ENCODE measurements around the gene ACOT9.

ACOT9 gene

GRCh38 chrX:23786268-23786815, 43.3 kb upstream of the ACOT9 start:
- H3K4me3 ChIP-seq (ENCODE audit: low read depth, low read length): no peak overlapping the region
- TF ChIP-seq CTCF (conservative IDR thresholded peaks at IDR 0.05; ENCODE audit: low read depth, low read length): no peak
- peak; percentile 42 for DNase-seq (ENCODE audit: low read depth)

GRCh38 chrX:23785580-23785979, 42.5 kb upstream of the ACOT9 start:
- peak overlapping the region; percentile 16 for H3K4me3 ChIP-seq (ENCODE audit: low read depth, low read length)
- no peak for TF ChIP-seq CTCF (conservative IDR thresholded peaks at IDR 0.05; ENCODE audit: low read depth, low read length)
- DNase-seq (ENCODE audit: low read depth): peak; percentile 12

- no peak for TF ChIP-seq CTCF (conservative IDR thresholded peaks at IDR 0.05; ENCODE audit: low read depth, low read length)
- H3K4me3 ChIP-seq (ENCODE audit: low read depth, low read length): peak overlapping the region; percentile 78
- peak; percentile 89 for DNase-seq (ENCODE audit: low read depth)
Observed at GRCh38 chrX:23784470-23785331, 41.6 kb upstream of the ACOT9 start.

GRCh38 chrX:23783589-23784469, 40.8 kb upstream of the ACOT9 start:
- no peak for TF ChIP-seq CTCF (conservative IDR thresholded peaks at IDR 0.05; ENCODE audit: low read depth, low read length)
- H3K4me3 ChIP-seq (ENCODE audit: low read depth, low read length): peak overlapping the region; percentile 78
- peak; percentile 24 for DNase-seq (ENCODE audit: low read depth)

GRCh38 chrX:23782863-23783588, 40.0 kb upstream of the ACOT9 start, which contains the start of gene SAT1:
Gene SAT1, plus strand, starts transcription at chrX:23783173. Its CDS starts 179 bp downstream, at chrX:23783352.
- DNase-seq (ENCODE audit: low read depth): peak; percentile 95
- H3K4me3 ChIP-seq (ENCODE audit: low read depth, low read length): peak within 1 kb of the TSS; percentile 78
- peak; percentile 74 for TF ChIP-seq CTCF (conservative IDR thresholded peaks at IDR 0.05; ENCODE audit: low read depth, low read length)

GRCh38 chrX:23782455-23782854, 39.4 kb upstream of the ACOT9 start:
- no peak for TF ChIP-seq CTCF (conservative IDR thresholded peaks at IDR 0.05; ENCODE audit: low read depth, low read length)
- DNase-seq (ENCODE audit: low read depth): peak; percentile 38
- H3K4me3 ChIP-seq (ENCODE audit: low read depth, low read length): peak overlapping the region; percentile 28

Data from choroid plexus epithelial cell (primary cell).